ENCODE measurements around the gene MYO5C.

- TF ChIP-seq CEBPB (IDR thresholded peaks at IDR 0.05; ENCODE audit: borderline replicate concordance, low read depth, low read length) (no peak), ASH2L (IDR thresholded peaks at IDR 0.05; ENCODE audit: insufficient read length, low read depth, low read length) (no peak), USF2 (IDR thresholded peaks at IDR 0.05; ENCODE audit: low read depth, low read length) (no peak), USF2 (CRISPR knock-in tag; IDR thresholded peaks at IDR 0.05; ENCODE audit: borderline replicate concordance) (no peak)
Measured at GRCh38 chr15:52224211-52224610, 71.4 kb downstream of the MYO5C start.
